ENCODE measurements around the gene TMPRSS11B.
"Not testable (repeated sequence)": the region's sequence is repeated elsewhere in the genome, so short reads cannot be mapped to it uniquely, and the experiment has no call there.

The TMPRSS11B gene

GRCh38 chr4:68287704-68288392 lies 42.4 kb upstream of the TMPRSS11B start:
- Histone ChIP-seq H3K9me2 (replicated peaks; ENCODE audit: control insufficient read depth, low read length) (no peaks in the 10 kb centered on the region), H3K79me2 (ENCODE audit: control insufficient read depth, low read length) (no peaks in the 10 kb centered on the region), H3K9me3 (ENCODE audit: control insufficient read depth, insufficient read depth, low read length) (no peaks in the 10 kb centered on the region), H3K36me3 (ENCODE audit: control insufficient read depth, low read length) (no peaks in the 10 kb centered on the region), H3K4me3 (ENCODE audit: low read length) (no peak overlapping the region), H3F3A (ENCODE audit: control insufficient read depth, insufficient read depth) (no peaks in the 10 kb centered on the region), H3K4me1 (ENCODE audit: control insufficient read depth, low read length) (no peaks in the 10 kb centered on the region), H4K20me1 (ENCODE audit: control insufficient read depth, insufficient read depth, low read depth, low read length) (no peaks in the 10 kb centered on the region), H3K27me3 (ENCODE audit: control insufficient read depth, low read length) (peaks cover 3% of the 10 kb centered on the region; the same call in 1 of the 2 replicates), H3K27ac (ENCODE audit: low read depth, low read length) (no peak overlapping the region), H3K4me2 (ENCODE audit: low read length) (no peak overlapping the region)
- no peak for TF ChIP-seq EZH2phosphoT487 (IDR thresholded peaks at IDR 0.05; ENCODE audit: borderline replicate concordance, low read length)
- TF ChIP-seq, protein P1, sequence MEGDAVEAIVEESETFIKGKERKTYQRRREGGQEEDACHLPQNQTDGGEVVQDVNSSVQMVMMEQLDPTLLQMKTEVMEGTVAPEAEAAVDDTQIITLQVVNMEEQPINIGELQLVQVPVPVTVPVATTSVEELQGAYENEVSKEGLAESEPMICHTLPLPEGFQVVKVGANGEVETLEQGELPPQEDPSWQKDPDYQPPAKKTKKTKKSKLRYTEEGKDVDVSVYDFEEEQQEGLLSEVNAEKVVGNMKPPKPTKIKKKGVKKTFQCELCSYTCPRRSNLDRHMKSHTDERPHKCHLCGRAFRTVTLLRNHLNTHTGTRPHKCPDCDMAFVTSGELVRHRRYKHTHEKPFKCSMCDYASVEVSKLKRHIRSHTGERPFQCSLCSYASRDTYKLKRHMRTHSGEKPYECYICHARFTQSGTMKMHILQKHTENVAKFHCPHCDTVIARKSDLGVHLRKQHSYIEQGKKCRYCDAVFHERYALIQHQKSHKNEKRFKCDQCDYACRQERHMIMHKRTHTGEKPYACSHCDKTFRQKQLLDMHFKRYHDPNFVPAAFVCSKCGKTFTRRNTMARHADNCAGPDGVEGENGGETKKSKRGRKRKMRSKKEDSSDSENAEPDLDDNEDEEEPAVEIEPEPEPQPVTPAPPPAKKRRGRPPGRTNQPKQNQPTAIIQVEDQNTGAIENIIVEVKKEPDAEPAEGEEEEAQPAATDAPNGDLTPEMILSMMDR (IDR thresholded peaks at IDR 0.05; ENCODE audit: low read depth, low read length, poor library complexity, severe bottlenecking) = no peak

- Histone ChIP-seq H3K9me3 (ENCODE audit: control insufficient read depth, insufficient read depth, low read length) (no peaks in the 10 kb centered on the region), H4K20me1 (ENCODE audit: control insufficient read depth, insufficient read depth, low read depth, low read length) (no peaks in the 10 kb centered on the region), H3K36me3 (ENCODE audit: control insufficient read depth, low read length) (no peaks in the 10 kb centered on the region), H3K27ac (ENCODE audit: low read depth, low read length) (no peak overlapping the region), H3K9me2 (replicated peaks; ENCODE audit: control insufficient read depth, low read length) (no peaks in the 10 kb centered on the region), H3F3A (ENCODE audit: control insufficient read depth, insufficient read depth) (no peaks in the 10 kb centered on the region), H3K79me2 (ENCODE audit: control insufficient read depth, low read length) (no peaks in the 10 kb centered on the region), H3K4me3 (ENCODE audit: low read length) (no peak overlapping the region), H3K27me3 (ENCODE audit: control insufficient read depth, low read length) (peaks cover 3% of the 10 kb centered on the region; the same call in 1 of the 2 replicates), H3K4me1 (ENCODE audit: control insufficient read depth, low read length) (no peaks in the 10 kb centered on the region), H3K4me2 (ENCODE audit: low read length) (no peak overlapping the region)
- TF ChIP-seq, protein P1 (IDR thresholded peaks at IDR 0.05; ENCODE audit: low read depth, low read length, poor library complexity, severe bottlenecking) = no peak
- TF ChIP-seq EZH2phosphoT487 (IDR thresholded peaks at IDR 0.05; ENCODE audit: borderline replicate concordance, low read length) = no peak
Measured at GRCh38 chr4:68283714-68284113, 38.2 kb upstream of the TMPRSS11B start.

- Histone ChIP-seq H3K4me3 (ENCODE audit: low read length) (no peak overlapping the region), H3K27ac (ENCODE audit: low read depth, low read length) (no peak overlapping the region), H3K9me3 (ENCODE audit: control insufficient read depth, insufficient read depth, low read length) (no peaks in the 10 kb centered on the region), H3K4me2 (ENCODE audit: low read length) (no peak overlapping the region), H3K4me1 (ENCODE audit: control insufficient read depth, low read length) (no peaks in the 10 kb centered on the region), H3K79me2 (ENCODE audit: control insufficient read depth, low read length) (no peaks in the 10 kb centered on the region), H4K20me1 (ENCODE audit: control insufficient read depth, insufficient read depth, low read depth, low read length) (no peaks in the 10 kb centered on the region), H3K27me3 (ENCODE audit: control insufficient read depth, low read length) (no peaks in the 10 kb centered on the region), H3K36me3 (ENCODE audit: control insufficient read depth, low read length) (no peaks in the 10 kb centered on the region), H3K9me2 (replicated peaks; ENCODE audit: control insufficient read depth, low read length) (no peaks in the 10 kb centered on the region), H3F3A (ENCODE audit: control insufficient read depth, insufficient read depth) (no peaks in the 10 kb centered on the region)
- TF ChIP-seq, protein P1 (IDR thresholded peaks at IDR 0.05; ENCODE audit: low read depth, low read length, poor library complexity, severe bottlenecking) = no peak
- no peak for TF ChIP-seq EZH2phosphoT487 (IDR thresholded peaks at IDR 0.05; ENCODE audit: borderline replicate concordance, low read length)
Measured at GRCh38 chr4:68283095-68283494, 37.6 kb upstream of the TMPRSS11B start.

- H3K4me2 ChIP-seq (ENCODE audit: low read length); H4K20me1 ChIP-seq (ENCODE audit: control insufficient read depth, insufficient read depth, low read depth, low read length); H3K27me3 ChIP-seq (ENCODE audit: control insufficient read depth, low read length); H3F3A ChIP-seq (ENCODE audit: control insufficient read depth, insufficient read depth); H3K9me3 ChIP-seq (ENCODE audit: control insufficient read depth, insufficient read depth, low read length); H3K4me3 ChIP-seq (ENCODE audit: low read length); H3K4me1 ChIP-seq (ENCODE audit: control insufficient read depth, low read length); H3K9me2 ChIP-seq (replicated peaks; ENCODE audit: control insufficient read depth, low read length); H3K27ac ChIP-seq (ENCODE audit: low read depth, low read length); H3K36me3 ChIP-seq (ENCODE audit: control insufficient read depth, low read length); H3K79me2 ChIP-seq (ENCODE audit: control insufficient read depth, low read length): not testable (repeated sequence)
Measured at GRCh38 chr4:68281796-68282740, 36.6 kb upstream of the TMPRSS11B start.
